Spinal cord (tissue), 10 donors: Measurements from ENCODE around the gene SLC33A1. TPM values are rescaled to one million over a fixed set of nuclear protein-coding genes. Genes with fewer than 3 reads are reported as not detected.
"Not testable (repeated sequence)": the region's sequence is repeated elsewhere in the genome, so short reads cannot be mapped to it uniquely, and the experiment has no call there.

Experiments
- DNase-seq, 6 donors: peaks; one replicate each; pipeline versions ENCODE4 v3.0.0 to v3.0.0-alpha.2; 2013 to 2015; ENCODE audit warnings: low spot score in 6 of 6, low read depth in 4 of 6
- H3K27ac ChIP-seq: one replicate; pipeline ENCODE4 v1.5.1; 2013; ENCODE audit warnings: low read depth, low read length, control low read depth
- H3K27me3 ChIP-seq: one replicate; pipeline ENCODE4 v1.6.1; 2013; ENCODE audit warnings: low read length; ENCODE audit not compliant: control insufficient read depth, insufficient read depth
- H3K36me3 ChIP-seq: one replicate; pipeline ENCODE4 v1.6.1; 2013; ENCODE audit warnings: low read length; ENCODE audit not compliant: control insufficient read depth, insufficient read depth
- H3K4me1 ChIP-seq: one replicate; pipeline ENCODE4 v1.6.1; 2013; ENCODE audit warnings: low read length; ENCODE audit not compliant: control insufficient read depth, insufficient read depth
- H3K4me3 ChIP-seq: one replicate; pipeline ENCODE4 v1.5.1; 2013; ENCODE audit warnings: low read depth, low read length, control low read depth
- H3K9me3 ChIP-seq: one replicate; pipeline ENCODE4 v1.6.1; 2013; ENCODE audit warnings: low read length; ENCODE audit not compliant: control insufficient read depth, insufficient read depth
- WGBS: methylation state at CpG from one replicate; pipeline ENCODE4 v1.1.5; 2013; ENCODE audit warnings: missing lambda C conversion rate; ENCODE audit not compliant: insufficient coverage; 5-methylcytosine and 5-hydroxymethylcytosine counted together
- polyA plus RNA-seq, 2 donors: library from polyadenylated mRNA; unstranded; fragments of 120-200 nt; gene quantifications; one replicate each; pipeline ENCODE4 v1.2.1, GENCODE V29; 2013; ENCODE audit not compliant: insufficient read length in 2 of 2
- total RNA-seq, 2 donors: library from RNA; depleted of rRNA in 1 of 2; stranded (reverse); fragments of 120-200 nt in 1 of 2; fragments of >200 nt in 1 of 2; gene quantifications; one replicate each; pipeline versions ENCODE4 v1.2.3 to v1.2.4, GENCODE V29; 2013 to 2014
- donor health status: healthy.

The SLC33A1 gene
- total and polyA plus RNA-seq, 4 donors, result 17.2 to 38.3 (median 26.9) TPM

- H3K4me1 ChIP-seq, result peaks cover 11% of the 10 kb centered on the region
Measured at GRCh38 chr3:155846119-155846518, 8.1 kb downstream of the SLC33A1 start.

DNA sequence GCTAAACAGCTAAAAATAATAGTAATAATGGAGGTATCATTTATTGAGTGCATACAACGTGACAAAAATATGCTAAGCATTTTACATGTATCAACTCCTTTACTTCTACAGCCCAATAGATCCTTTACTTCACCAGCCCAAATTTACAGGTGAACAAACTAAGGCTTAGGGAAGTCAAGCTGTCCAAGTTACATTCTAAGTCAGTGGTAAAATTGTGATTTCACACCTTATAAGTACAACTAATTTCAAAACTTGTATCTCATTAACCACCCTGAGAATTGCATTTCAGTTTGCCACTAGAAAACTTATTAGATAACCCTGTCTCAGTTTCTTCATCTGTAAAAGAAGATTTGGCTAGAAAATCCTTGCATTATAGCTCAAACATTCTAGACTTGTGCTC lies 10.7 kb downstream of the SLC33A1 start:
- no CpG with 5 or more reads among the region's 1 CpG for WGBS
- H3K4me3 ChIP-seq, result no peak overlapping the region
- H3K36me3 ChIP-seq, result no peaks in the 10 kb centered on the region
- H3K27me3 ChIP-seq, result no peaks in the 10 kb centered on the region
- no peaks in the 10 kb centered on the region for H3K4me1 ChIP-seq
- DNase-seq, result no peak
- no peak overlapping the region for H3K27ac ChIP-seq
- no peaks in the 10 kb centered on the region for H3K9me3 ChIP-seq

More at GRCh38 chr3:155846119-155846518, 8.1 kb downstream of the SLC33A1 start:
- H3K9me3 ChIP-seq, result no peaks in the 10 kb centered on the region
- H3K36me3 ChIP-seq, result peaks cover 2% of the 10 kb centered on the region
- H3K27me3 ChIP-seq, result no peaks in the 10 kb centered on the region
- H3K27ac ChIP-seq, result no peak overlapping the region
- no peak for DNase-seq
- no CpG with 5 or more reads among the region's 3 CpGs for WGBS
- no peak overlapping the region for H3K4me3 ChIP-seq

- WGBS, result 83% methylated on average over 6 of the region's 9 CpGs
- no peaks in the 10 kb centered on the region for H3K4me1 ChIP-seq
- H3K4me3 ChIP-seq, result no peak overlapping the region
- no peaks in the 10 kb centered on the region for H3K27me3 ChIP-seq
- no peaks in the 10 kb centered on the region for H3K36me3 ChIP-seq
- no peak for DNase-seq
- H3K27ac ChIP-seq, result no peak overlapping the region
- H3K9me3 ChIP-seq, result no peaks in the 10 kb centered on the region
Measured at GRCh38 chr3:155835341-155836071, 18.7 kb downstream of the SLC33A1 start.

- H3K4me1 ChIP-seq, DNase-seq, H3K27ac ChIP-seq, H3K27me3 ChIP-seq, H3K36me3 ChIP-seq, H3K4me3 ChIP-seq, H3K9me3 ChIP-seq: not testable (repeated sequence)
- no CpG with 5 or more reads among the region's 13 CpGs for WGBS
Measured at GRCh38 chr3:155828490-155829098, 25.6 kb downstream of the SLC33A1 start.

- no peak overlapping the region for H3K4me3 ChIP-seq
- DNase-seq, result no peak
- H3K4me1 ChIP-seq, result no peaks in the 10 kb centered on the region
- no peak overlapping the region for H3K27ac ChIP-seq
- H3K36me3 ChIP-seq, result no peaks in the 10 kb centered on the region
- no peaks in the 10 kb centered on the region for H3K27me3 ChIP-seq
- no peaks in the 10 kb centered on the region for H3K9me3 ChIP-seq
Measured at GRCh38 chr3:155815030-155815545, 39.1 kb downstream of the SLC33A1 start.

GRCh38 chr3:155813224-155813623 lies 41.0 kb downstream of the SLC33A1 start:
- not testable (repeated sequence) for H3K36me3 ChIP-seq, H3K4me1 ChIP-seq, DNase-seq, H3K27me3 ChIP-seq, H3K9me3 ChIP-seq, H3K4me3 ChIP-seq, H3K27ac ChIP-seq

DNA sequence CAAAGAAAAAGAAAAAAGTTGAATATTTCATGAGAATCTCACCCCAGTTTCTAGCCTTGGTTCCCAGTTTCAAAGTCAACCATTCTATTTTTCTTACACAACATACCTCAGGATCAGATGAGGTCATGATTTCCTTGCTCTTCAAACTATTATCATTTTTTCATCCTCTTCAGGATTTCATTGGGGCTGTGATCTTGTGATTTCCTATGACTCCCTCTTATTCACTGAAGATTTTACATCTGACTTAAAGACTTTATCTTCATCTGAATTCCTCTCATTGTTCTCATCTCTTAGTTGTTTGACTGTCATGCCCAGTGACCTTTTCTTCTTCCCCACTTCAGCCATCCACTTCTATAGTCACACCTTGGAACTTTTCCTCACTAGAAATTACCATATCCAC lies 45.0 kb downstream of the SLC33A1 start:
- Histone ChIP-seq H3K27ac (no peak overlapping the region), H3K36me3 (no peaks in the 10 kb centered on the region), H3K27me3 (no peaks in the 10 kb centered on the region), H3K4me1 (peaks cover 6% of the 10 kb centered on the region), H3K9me3 (no peaks in the 10 kb centered on the region), H3K4me3 (no peak overlapping the region)
- no peak for DNase-seq

DNA sequence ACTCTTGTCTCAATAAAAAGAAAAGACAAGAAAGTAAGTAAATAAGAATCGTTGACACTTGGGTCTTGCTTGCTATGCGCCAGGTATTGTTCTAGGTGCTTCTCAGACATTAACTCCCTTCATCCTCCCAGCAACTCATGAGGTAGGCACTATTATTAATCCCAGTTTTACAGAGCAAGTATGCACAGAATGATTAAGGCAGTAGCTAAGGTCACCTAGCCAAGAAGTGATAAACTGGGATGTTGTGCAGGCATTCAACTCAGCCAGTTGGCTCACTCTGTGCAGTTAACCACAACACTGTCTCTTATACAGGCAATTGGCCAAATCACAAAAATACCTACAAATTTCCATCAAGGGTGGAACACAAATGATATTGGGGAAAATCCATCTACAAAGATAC lies 46.4 kb downstream of the SLC33A1 start:
- Histone ChIP-seq H3K36me3 (no peaks in the 10 kb centered on the region), H3K4me3 (no peak overlapping the region), H3K9me3 (no peaks in the 10 kb centered on the region), H3K4me1 (peaks cover 6% of the 10 kb centered on the region), H3K27me3 (no peaks in the 10 kb centered on the region), H3K27ac (no peak overlapping the region)
- DNase-seq, result no peak
- no CpG with 5 or more reads among the region's 2 CpGs for WGBS

GRCh38 chr3:155805802-155806618 lies 48.2 kb downstream of the SLC33A1 start, which contains the start of gene C3orf33:
TSS of gene C3orf33 (minus strand) at chr3:155806278. CDS start at chr3:155806252, 26 bp downstream.
- peak within 1 kb of the TSS; percentile 76 for H3K4me3 ChIP-seq
- H3K9me3 ChIP-seq, result no peaks in the 10 kb centered on the region
- under 1% methylated on average over 61 of the region's 61 CpGs for WGBS
- peaks cover 6% of the 10 kb centered on the region for H3K4me1 ChIP-seq
- DNase-seq, result peak; percentile 49 to 90 (median 58)
- H3K27me3 ChIP-seq, result no peaks in the 10 kb centered on the region
- H3K36me3 ChIP-seq, result no peaks in the 10 kb centered on the region
- H3K27ac ChIP-seq, result peak within 1 kb of the TSS; percentile 75
